Osteoblast (primary cell): ENCODE data around the gene ANKFN1. TPM values are rescaled to one million over a fixed set of nuclear protein-coding genes. Genes with fewer than 3 reads are reported as not detected.

ENCODE experiments used
- DNase-seq: peaks from one replicate; pipeline ENCODE4 v3.0.0; 2011; ENCODE audit warnings: low spot score, mixed read lengths; ENCODE audit not compliant: insufficient read length; ENCODE audit errors: missing footprints
- H2AFZ ChIP-seq: 2 replicates; pipeline ENCODE4 v1.6.0; 2011; ENCODE audit warnings: mild to moderate bottlenecking, low read length
- H3K27ac ChIP-seq: 2 replicates; pipeline ENCODE4 v1.5.1; 2011; ENCODE audit warnings: mild to moderate bottlenecking, low read depth, low read length, moderate library complexity
- H3K27me3 ChIP-seq: 2 replicates; pipeline ENCODE4 v1.6.0; 2012; ENCODE audit warnings: mild to moderate bottlenecking, control low read depth, inconsistent platforms, low read length, moderate library complexity; ENCODE audit not compliant: insufficient read depth
- H3K36me3 ChIP-seq: 2 replicates; pipeline ENCODE4 v1.5.1; 2011; ENCODE audit warnings: mild to moderate bottlenecking, low read length, control low read depth, moderate library complexity; ENCODE audit not compliant: insufficient read depth
- H3K4me1 ChIP-seq: 2 replicates; pipeline ENCODE4 v1.5.1; 2011; ENCODE audit warnings: mild to moderate bottlenecking, low read length, control low read depth, moderate library complexity; ENCODE audit not compliant: insufficient read depth
- H3K4me2 ChIP-seq: 2 replicates; pipeline ENCODE4 v1.6.0; 2011; ENCODE audit warnings: mild to moderate bottlenecking, low read length; ENCODE audit not compliant: insufficient read depth
- H3K4me3 ChIP-seq: fragments of 200-600 bp; sonication (generic); 3 replicates; pipeline ENCODE4 v1.5.1; 2012; ENCODE audit warnings: mild to moderate bottlenecking, low read length, inconsistent platforms; ENCODE audit not compliant: insufficient read depth
- H3K79me2 ChIP-seq: 2 replicates; pipeline ENCODE4 v1.6.0; 2012; ENCODE audit warnings: mild to moderate bottlenecking, low read length, control low read depth, inconsistent platforms; ENCODE audit not compliant: insufficient read depth
- H3K9me3 ChIP-seq: 2 replicates; pipeline ENCODE4 v1.5.1; 2011; ENCODE audit warnings: low read depth, low read length, control low read depth
- H4K20me1 ChIP-seq: 2 replicates; pipeline ENCODE4 v1.6.0; 2012; ENCODE audit warnings: mild to moderate bottlenecking, low read length, control low read depth; ENCODE audit not compliant: insufficient read depth
- total RNA-seq: library from RNA; depleted of rRNA; stranded (reverse); fragments of >200 nt; gene quantifications from 2 replicates; pipeline ENCODE4 v1.2.3, GENCODE V29; 2012
- TF ChIP-seq, protein P1 (sequence below): IDR thresholded peaks from 2 replicates; pipeline ENCODE4 v1.5.1; 2011; ENCODE audit warnings: mild to moderate bottlenecking, low read depth, low read length, moderate library complexity; ENCODE audit errors: extremely low read depth

Gene ANKFN1
- total RNA-seq, 1 donor, result 0.72 TPM

DNA sequence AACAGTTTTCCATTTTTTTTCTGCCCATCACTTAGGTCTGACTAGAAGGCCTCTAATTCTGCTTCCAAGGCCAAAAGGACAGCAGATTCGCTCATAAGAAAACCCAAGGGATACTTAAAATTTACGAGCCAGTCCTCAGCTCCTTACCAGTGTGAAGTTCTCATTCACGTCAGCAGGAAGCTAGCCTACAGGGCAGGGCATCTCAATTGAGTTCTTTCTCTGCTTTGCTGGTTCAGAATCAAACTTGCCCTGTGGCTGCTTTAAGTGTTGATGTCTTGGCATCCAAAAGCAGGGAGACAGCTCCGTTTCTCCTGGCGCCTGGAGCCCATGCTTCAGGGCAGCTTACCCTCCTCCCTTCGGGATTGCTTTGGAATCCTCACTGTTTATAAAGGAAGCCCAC is 136.0 kb downstream of the ANKFN1 start:
- peak overlapping the region; percentile 47 for H2AFZ ChIP-seq

DNA sequence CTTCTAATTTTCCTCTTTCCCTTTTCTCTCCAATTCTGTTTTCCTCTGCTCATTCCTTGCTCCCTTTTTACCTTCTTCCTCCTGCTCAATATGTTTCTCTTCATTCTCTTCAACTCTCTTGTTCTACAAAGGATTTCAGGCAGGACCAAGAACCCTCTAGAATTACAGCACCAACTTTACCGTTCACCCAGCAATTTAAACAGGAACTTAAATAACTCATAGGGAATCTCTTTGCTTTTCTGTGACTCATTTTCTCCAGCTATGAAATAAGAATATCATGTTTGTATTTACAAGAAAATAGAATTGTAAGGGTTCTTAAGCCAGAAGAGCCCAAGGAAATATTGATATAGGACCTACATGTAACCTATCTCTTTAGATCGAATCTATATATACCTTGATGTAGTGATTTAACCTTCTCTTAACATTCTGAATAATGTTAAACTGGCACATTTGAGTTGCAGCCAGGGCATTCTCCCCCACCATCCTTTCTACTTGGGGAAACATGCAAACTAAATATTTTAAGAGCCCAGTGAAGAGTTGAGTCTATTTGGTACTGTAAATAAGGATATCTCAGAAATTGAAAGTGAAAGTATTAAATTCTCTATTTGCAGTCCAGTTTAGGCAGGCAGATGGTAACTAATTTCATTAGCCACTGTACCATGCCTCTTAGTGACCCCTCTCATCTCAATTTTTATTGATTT is 137.0 kb downstream of the ANKFN1 start:
- Histone ChIP-seq H3K4me3 (peak overlapping the region; percentile 34), H3K79me2 (no peaks in the 10 kb centered on the region), H2AFZ (peak overlapping the region; percentile 47), H3K36me3 (no peaks in the 10 kb centered on the region), H3K4me2 (peak overlapping the region; percentile 54), H3K4me1 (peaks cover 38% of the 10 kb centered on the region), H3K27me3 (no peaks in the 10 kb centered on the region), H3K27ac (peak overlapping the region; percentile 36), H4K20me1 (no peaks in the 10 kb centered on the region), H3K9me3 (no peaks in the 10 kb centered on the region)
- TF ChIP-seq, protein P1, sequence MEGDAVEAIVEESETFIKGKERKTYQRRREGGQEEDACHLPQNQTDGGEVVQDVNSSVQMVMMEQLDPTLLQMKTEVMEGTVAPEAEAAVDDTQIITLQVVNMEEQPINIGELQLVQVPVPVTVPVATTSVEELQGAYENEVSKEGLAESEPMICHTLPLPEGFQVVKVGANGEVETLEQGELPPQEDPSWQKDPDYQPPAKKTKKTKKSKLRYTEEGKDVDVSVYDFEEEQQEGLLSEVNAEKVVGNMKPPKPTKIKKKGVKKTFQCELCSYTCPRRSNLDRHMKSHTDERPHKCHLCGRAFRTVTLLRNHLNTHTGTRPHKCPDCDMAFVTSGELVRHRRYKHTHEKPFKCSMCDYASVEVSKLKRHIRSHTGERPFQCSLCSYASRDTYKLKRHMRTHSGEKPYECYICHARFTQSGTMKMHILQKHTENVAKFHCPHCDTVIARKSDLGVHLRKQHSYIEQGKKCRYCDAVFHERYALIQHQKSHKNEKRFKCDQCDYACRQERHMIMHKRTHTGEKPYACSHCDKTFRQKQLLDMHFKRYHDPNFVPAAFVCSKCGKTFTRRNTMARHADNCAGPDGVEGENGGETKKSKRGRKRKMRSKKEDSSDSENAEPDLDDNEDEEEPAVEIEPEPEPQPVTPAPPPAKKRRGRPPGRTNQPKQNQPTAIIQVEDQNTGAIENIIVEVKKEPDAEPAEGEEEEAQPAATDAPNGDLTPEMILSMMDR, result no peak
- DNase-seq, result peak; percentile 3

More for the DNA sequence above, 136.0 kb downstream of the ANKFN1 start:
- Histone ChIP-seq H3K9me3 (no peaks in the 10 kb centered on the region), H4K20me1 (no peaks in the 10 kb centered on the region), H3K27ac (peak overlapping the region; percentile 36), H3K36me3 (no peaks in the 10 kb centered on the region), H3K4me1 (peaks cover 38% of the 10 kb centered on the region), H3K4me2 (peak overlapping the region; percentile 54), H3K27me3 (no peaks in the 10 kb centered on the region), H3K4me3 (no peak overlapping the region), H3K79me2 (no peaks in the 10 kb centered on the region)
- DNase-seq, result no peak
- TF ChIP-seq, protein P1, result no peak

DNA sequence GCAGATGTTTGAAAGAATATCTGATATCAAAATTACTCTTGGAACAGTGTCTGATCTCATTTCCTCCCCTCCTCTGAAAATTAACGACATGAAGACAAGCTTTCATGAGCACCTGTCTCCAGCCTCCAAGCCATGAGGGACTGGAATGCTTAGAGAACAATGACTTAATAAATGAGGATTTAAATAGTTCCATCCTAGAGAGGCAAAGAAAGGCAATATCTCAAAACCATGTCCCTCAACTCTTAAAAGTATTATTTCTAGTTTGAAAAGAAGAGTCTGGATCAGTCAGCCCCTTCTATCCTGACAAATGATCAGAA is 137.5 kb downstream of the ANKFN1 start:
- H3K27me3 ChIP-seq, result no peaks in the 10 kb centered on the region
- no peaks in the 10 kb centered on the region for H3K9me3 ChIP-seq
- H3K4me2 ChIP-seq, result peak overlapping the region; percentile 54
- H4K20me1 ChIP-seq, result no peaks in the 10 kb centered on the region
- no peaks in the 10 kb centered on the region for H3K36me3 ChIP-seq
- no peak overlapping the region for H2AFZ ChIP-seq
- no peak for DNase-seq
- TF ChIP-seq, protein P1, result no peak
- peak overlapping the region; percentile 36 for H3K27ac ChIP-seq
- H3K4me3 ChIP-seq, result peak overlapping the region; percentile 34
- no peaks in the 10 kb centered on the region for H3K79me2 ChIP-seq
- H3K4me1 ChIP-seq, result peaks cover 38% of the 10 kb centered on the region

DNA sequence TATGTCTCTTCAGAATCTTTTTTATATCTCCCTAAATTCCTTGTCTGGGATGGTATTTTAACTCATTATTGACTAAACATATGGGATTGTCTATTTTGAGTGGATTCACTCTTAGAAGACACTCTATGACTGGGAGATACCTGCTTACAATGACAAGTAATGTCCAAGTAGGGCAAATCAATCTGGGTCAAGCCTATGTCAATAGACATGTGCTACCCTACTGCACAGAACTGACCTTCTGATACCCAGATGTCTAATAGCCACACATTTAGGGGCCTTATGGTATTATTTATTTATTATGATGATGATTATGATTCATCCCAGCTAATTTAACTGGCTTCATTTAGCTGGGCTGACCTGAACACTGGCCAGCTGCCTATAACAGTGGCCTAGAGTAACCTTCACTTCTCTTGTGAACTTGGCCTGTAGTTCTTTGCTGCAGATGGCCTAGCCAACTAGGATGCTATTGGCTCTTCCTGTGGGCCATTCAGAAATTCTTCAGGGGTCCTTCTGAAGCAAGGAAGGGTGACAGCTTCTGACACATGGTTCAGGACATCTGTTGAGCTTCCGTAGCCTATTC is 138.0 kb downstream of the ANKFN1 start:
- TF ChIP-seq, protein P1, result no peak
- H3K79me2 ChIP-seq, result no peaks in the 10 kb centered on the region
- no peak overlapping the region for H3K4me2 ChIP-seq
- no peak overlapping the region for H3K4me3 ChIP-seq
- no peaks in the 10 kb centered on the region for H3K36me3 ChIP-seq
- no peaks in the 10 kb centered on the region for H3K9me3 ChIP-seq
- no peak for DNase-seq
- H4K20me1 ChIP-seq, result no peaks in the 10 kb centered on the region
- no peaks in the 10 kb centered on the region for H3K27me3 ChIP-seq
- H3K4me1 ChIP-seq, result peaks cover 38% of the 10 kb centered on the region
- peak overlapping the region; percentile 48 for H3K27ac ChIP-seq
- no peak overlapping the region for H2AFZ ChIP-seq
